ENCODE data around the gene ZDHHC11B.

GRCh38 chr5:660491-661030 lies 124.0 kb downstream of the ZDHHC11B start:
- TF ChIP-seq CTCF (conservative IDR thresholded peaks at IDR 0.05 in 1 of 2, IDR thresholded peaks at IDR 0.05 in 1 of 2; ENCODE audit: low read depth in 1 of 2, low read length in 2 of 2) = no peak
- no peak for TF ChIP-seq EZH2 (IDR thresholded peaks at IDR 0.05; ENCODE audit: low read length, missing control alignments)
